RPMI8226 (cell line): Measurements from ENCODE around the gene BBS1.
"Not testable (repeated sequence)": the region's sequence is repeated elsewhere in the genome, so short reads cannot be mapped to it uniquely, and the experiment has no call there.

ENCODE experiments used
- DNase-seq: peaks from one replicate; pipeline ENCODE4 v3.0.0-alpha.2; 2015

The BBS1 gene

DNA sequence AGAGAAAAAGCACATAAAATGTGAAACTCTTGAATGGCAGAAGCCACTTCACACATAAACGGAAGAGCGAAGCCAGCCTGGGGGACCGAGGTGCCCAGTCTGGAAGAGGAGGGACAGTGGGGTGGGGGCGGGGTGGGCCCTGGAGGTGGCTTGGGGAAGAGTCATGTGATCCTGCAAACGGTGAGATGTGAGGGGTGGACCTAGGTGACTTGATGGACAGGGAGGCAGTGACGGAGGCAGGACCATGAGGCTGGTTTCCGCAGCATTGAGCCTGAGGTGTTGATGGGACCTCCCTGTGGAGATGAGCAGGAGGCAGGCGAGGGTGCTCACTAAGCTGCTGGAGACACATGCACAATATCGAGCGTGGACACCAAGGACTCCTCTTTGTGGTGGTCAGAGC lies 18.6 kb downstream of the BBS1 start:
- no peak for DNase-seq

DNA sequence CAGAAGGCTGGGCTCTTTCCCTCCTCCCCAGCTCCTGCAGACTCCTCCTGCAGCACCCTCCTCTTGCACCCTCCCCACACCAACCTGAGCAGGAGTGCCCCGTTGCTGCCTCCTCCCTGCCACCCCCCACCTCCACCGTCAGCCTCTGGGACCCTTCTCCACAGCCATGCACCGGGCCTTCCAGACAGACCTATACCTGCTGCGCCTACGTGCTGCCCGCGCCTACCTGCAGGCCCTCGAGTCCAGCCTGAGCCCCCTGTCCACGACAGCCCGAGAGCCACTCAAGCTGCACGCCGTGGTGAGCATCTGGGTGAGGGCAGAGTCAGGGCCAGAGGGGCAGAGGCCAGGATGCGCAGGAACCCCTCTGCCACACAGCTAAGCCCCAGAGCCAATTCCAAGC lies 19.2 kb downstream of the BBS1 start:
- no peak for DNase-seq

DNA sequence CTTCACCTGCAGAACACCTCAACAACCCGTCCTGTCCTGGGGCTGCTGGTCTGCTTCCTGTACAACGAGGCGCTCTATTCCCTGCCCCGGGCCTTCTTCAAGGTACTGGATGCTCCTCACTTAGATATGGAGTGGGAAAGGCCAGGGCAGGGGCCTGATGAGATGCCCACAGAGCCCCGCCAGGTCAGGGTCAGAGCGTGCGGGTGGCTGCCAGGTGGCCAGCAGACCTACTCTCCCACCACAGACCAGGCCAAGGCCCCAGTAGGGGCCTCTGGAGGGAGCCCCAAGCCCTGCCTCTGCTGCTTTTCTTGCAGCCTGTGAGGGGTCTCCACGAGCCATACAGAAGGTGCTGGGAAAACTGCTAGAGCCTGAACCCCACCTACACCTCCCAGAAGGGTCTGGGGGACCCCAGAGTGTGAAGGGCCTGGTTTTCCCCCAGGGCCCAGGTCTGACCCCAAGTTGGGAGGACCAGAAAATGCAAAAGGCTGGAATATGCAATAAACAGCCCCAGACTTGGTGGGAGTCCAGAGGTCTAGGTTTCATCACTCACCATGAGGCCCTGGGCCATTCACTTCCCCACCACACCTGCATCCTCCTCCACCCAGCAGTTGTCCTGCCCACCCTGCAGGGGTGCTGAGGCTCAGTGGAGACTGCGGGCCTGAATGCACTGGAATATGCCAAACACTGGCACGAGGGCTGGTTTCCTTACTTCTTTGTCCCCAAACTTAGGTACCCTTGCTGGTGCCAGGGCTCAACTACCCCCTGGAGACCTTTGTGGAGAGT lies 20.7 kb downstream of the BBS1 start:
- DNase-seq: no peak

DNA sequence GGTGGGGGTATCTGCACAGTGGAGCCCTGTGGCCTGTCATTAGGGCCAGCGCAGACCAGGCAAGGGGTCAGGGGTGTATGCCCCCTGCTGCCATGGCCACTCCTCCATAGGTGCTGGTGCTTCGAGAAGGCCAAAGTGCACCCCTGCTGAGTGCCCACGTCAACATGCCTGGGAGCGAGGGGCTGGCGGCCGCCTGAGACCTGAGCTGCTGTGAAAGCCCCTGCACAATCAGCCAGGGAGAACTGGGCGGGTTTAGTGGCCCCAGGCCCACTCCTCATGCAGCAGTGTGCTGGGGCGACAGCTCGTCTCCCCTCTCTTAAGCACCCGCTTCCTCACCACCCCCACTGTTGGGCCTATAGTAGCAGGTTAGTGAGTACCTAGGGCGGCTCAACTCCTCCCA lies 21.4 kb downstream of the BBS1 start:
- no peak for DNase-seq

DNA sequence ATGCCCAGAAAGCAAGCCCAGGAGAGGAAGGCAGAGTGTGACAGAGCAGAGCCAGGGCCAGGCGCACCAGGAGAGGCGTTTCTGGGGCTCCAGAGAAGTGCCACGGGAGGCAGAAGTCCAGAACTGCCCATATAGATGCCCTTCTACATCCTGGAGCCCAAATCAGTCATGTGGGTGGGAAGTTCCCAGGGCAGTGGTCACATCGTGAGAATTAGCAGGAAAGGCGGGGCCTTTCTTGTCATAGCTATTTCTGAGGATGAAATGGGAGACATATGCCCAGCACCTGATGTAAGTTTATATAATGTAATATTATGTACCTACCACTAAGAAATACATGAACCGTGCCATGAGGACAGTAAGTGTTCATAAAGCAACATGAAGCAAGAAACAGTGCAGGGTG lies 22.3 kb downstream of the BBS1 start:
- no peak for DNase-seq

DNA sequence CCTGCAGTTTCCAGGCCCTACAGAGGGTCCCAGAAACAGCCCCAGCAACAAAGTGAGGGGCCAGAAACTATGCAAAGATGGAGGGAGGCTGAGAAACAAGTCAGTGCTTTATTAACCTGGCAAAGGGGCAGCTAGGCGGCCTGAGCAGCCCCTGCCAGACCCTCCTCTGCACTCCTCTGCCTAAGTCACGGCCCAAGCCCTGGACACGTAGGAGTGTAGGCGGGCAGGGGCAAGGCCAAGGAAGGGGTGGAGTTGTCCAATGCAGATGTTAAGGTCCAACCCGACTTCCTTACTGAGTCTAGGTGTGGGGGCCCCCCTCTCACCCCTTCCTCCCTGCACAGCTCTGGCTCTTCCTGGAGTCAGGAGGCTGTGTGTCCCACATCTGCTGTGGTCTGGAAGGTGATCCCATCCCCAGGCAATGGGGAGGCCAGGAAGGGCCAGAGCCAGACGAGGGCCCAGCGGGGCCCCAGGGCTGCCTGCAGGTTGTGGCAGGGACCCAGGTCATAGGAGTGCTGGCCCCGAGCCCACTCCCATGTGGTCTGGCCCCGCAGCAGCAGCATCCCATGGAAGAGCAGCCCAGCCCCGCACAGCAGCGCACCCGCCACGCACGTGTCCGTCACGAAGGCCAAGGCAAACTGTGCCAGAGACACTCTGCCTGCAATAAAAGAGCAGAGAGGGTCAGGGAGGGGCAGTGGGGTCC lies 28.9 kb downstream of the BBS1 start:
- no peak for DNase-seq

DNA sequence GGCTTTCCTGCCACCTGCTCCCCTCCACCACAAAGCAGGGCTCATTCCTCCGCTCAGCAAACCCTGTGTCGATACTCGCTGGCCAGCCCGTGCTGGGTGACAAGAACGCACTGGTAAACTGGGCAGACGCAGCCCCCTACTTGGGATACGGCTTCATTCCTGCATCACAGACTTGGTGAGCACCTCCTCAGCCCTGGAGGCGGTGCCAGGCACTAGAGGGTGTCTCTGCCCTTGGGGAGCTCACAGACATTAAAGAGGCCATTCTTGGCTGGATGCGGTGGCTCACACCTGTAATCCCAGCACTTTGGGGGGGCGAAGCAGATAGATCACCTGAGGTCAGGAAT lies 29.4 kb downstream of the BBS1 start:
- DNase-seq: no peak

DNA sequence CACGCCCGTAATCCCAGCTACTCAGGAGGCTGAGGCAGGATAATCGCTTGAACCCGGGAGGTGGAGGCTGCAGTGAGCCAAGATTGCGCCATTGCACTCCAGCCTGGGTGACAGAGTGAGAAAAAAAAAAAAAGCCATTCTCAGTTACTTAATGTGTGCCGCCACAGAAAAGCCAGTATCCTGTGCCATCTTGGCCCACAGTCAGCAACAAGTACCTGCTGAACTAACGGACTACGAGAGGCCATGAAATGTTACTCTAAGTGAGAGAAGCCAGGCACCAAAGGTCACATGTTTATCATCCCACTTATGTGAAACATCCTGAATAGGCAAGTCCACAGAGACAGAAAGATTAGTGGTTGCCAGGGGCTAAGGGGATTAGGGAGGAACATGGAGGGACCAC lies 30.2 kb downstream of the BBS1 start:
- not testable (repeated sequence) for DNase-seq

DNA sequence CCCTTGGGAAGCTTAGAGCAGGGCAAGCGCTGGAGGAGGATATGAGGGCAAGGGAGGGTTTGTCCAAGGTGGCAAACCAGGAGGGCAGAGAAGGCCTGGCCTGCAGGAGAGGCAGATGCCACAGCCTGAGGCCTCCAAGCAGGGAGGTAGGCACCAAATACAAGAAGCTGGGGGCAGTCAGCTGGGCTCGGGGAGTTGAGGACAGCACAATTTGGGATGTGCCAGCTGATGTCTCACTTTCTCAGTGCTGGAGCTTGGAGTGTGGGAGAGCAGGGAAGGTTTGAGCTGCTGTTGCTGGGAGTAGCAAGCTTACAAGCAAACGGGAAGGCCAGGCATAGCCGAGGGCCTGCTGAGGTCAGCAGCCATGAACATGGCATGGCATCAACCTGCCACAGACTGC lies 31.5 kb downstream of the BBS1 start:
- no peak for DNase-seq

DNA sequence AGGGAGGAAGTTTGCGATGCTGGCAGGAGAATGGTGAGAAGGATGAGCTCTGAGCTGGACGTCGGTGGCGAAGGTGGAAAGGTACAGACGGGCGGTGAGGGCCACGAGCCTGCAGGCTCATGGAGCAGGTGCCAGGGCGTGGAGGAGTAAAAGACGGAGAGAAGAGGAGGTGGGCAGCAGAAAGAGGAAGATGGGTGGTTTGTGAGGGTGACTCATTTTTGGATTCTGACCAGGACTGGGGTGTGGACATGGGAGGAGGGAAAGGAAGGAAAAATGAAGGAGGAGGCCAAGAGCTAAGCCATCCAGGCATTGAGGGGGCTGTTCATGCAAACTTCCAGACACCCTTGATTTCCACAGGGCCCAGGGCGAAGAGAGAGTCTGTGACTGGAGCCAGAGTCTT lies 31.9 kb downstream of the BBS1 start:
- DNase-seq: no peak

DNA sequence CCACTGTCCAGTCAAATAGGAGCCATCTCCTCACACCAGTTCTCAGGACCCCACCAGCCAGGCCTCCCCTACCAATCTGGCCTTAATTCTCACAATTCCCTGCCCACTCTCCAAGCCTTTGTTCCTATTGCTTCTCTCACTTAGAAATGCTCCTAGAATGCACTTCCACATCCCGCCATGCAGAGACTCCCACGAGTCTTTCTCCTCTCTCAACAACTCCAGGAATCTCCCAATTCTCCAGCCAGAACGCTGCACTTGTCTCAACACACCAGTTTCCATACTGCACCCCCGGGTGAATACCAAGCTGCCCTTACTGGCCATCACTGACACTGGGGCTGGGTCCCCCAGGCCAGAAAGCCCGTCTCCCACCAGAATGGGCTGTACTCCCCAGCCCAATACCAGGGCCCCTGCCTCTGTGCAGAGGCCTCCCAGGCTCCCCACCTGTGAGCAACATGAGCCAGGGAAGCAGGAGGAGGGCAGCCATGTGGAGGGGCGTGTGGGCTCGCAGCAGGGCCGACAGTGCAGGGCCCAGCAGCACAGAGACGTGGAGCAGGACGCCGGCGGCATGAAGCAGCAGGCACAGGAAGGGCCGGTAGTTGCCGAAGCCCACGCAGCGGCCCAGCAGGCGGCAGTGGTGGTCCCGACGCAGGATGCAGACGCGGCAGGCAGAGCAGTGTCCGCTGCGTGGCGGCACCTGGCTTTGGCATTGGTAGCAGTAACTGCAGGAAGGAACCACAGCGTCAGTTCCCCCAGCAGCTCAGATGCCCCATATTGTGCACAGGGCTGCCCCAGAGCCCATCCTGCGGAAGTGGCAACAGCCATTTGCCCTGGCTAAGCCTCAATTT lies 33.0 kb downstream of the BBS1 start:
- peak; percentile 57 for DNase-seq

DNA sequence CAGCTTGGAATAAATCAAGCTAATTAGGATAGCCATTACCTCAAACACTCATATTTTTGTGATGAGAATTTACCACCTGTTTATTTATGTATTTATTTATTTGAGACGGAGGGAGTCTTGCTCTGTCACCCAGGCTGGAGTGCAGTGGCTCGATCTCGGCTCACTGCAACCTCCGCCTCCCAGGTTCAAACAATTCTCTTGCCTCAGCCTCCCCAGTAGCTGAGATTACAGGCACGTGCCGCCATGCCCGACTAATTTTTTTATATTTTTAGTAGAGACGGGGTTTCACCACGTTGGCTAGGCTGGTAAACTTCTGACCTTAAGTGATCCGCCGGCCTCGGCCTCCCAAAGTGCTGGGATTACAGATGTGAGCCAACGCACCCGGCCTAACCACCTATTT lies 34.5 kb downstream of the BBS1 start:
- peak; percentile 35 for DNase-seq

DNA sequence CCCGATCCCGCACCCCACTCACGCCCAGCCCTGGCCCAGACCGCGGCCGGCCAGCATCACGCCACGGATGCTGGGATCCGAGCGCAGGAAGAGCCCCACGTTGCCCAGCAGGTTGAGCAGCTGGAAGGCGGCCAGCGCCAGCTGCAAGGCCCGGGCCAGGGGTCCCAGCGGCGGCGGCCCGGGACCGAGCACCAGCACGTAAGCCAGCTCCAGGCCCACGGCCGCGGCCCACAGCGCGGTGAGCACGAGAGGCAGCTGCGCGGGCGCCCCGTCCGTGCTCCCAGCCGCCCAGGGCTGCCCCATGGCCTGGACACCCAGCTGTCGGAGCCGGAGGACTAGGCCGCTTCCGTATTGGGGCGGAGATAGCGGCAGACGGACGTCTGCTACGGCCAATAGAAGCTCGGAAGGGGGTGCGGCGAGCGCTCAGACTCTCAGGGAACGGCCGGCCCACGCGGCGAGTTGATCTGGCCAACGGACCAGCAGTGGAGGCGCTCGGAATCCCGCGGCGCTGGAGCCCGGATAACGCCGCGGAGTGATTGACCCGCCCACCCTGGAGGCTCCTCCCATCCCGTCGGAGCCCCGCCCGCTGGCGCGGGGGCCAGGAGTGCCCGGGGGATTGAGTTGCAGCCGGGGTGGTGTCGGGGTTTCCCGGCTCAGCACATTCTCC lies 35.4 kb downstream of the BBS1 start, which contains the start of gene ZDHHC24:
Gene ZDHHC24, minus strand, starts transcription at position 348 of the 667 bp plus-strand sequence. Its CDS starts 45 bp downstream, at position 303.
- DNase-seq: peak; percentile 99

DNA sequence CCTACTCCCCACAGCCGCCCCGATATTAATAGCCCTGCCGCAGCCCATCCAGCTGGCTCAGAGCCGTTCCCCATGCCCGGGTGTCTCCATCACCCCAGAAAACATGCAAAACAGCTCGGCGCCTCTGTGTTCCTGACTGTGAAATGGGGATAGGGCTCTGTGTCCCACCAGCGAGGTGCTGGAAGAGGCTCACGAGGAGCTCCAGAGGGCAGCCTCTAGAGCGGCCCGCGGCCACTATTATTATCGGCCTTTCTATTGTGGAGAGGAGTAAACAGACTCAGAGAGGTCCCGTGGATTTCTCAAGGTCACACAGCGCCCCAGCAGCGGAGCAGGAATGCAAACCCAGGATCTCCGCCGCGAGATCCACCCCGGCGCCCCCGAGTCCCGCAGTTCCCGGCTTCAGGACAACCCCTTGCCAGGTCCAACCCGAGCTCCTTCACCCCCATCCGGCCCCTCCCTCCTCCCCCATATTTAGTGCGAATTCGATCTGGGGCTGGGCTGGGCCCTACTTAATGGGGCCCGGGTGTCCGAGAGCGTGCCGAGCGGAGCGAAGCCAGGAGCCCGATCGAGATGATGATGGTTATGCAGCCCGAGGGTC lies 36.0 kb downstream of the BBS1 start, which contains the start of gene ACTN3:
Gene ACTN3, plus strand, starts transcription at position 536 of the 598 bp plus-strand sequence. Its CDS starts 35 bp downstream, at position 571.
- no peak for DNase-seq

DNA sequence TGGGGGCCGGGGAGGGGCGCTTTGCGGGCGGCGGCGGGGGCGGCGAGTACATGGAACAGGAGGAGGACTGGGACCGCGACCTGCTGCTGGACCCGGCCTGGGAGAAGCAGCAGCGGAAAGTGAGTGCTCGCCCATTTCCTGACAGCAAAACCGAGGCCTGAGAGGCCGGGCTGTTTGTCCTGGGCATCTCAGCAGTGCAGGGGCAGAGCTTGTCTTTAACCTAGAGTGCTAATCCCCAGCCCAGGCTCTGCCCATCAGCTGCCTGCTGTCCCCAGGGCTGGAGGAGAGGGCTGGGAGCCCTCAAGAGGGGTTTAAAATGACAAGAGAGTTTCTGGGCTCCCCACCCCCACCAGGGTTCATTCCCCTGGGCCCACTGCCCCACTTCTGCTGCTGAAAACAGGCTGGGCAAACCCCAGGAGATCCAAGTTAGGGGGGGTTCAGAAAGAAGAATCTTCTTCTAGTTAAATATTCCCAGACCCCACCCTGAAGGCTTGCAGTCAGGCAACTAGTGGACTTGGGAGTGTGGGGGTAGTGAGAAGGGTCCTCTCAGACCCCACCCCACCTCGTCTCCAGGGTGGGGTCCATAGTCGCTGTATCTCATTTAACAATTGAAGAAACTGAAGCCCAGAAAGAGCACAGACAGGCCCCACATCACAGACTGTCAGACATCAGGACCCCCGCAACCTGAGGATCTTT lies 36.7 kb downstream of the BBS1 start:
- no peak for DNase-seq

DNA sequence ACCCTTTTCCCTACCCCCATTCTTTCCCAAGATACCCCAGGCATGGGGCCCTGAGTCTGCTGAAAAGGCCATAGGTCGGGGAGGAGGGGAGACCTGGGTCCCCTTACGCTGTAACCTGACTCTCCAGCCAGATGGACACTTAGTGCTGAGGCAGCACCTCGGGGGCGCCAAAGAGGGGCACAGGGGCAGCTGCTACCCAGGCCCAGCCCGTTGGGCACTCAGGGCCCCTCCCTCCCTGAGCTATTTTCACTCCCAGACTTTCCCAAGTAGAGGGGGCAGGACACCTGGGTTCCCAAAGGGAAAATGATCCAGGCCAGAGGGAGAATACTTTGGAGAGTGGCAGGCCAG lies 37.2 kb downstream of the BBS1 start:
- no peak for DNase-seq

DNA sequence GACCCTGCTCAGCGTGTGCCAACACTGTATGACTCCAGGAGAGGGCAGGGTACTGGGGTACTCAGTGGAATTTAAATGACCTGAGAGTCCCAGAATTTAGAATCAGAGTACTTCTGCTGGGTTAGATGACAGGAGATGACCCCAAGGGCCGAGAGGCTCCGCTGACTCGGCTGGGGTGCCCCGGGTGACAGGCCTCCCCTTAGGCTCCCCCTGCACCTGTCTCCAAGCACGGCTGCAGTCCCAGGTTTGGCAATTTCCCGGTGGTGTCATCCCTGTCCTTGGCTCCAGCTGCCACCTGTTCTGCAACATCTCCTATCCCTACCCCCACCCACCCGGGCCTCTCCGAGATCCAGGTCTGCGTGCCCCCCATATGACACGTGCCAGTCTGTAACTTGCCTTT lies 37.6 kb downstream of the BBS1 start:
- DNase-seq: no peak

DNA sequence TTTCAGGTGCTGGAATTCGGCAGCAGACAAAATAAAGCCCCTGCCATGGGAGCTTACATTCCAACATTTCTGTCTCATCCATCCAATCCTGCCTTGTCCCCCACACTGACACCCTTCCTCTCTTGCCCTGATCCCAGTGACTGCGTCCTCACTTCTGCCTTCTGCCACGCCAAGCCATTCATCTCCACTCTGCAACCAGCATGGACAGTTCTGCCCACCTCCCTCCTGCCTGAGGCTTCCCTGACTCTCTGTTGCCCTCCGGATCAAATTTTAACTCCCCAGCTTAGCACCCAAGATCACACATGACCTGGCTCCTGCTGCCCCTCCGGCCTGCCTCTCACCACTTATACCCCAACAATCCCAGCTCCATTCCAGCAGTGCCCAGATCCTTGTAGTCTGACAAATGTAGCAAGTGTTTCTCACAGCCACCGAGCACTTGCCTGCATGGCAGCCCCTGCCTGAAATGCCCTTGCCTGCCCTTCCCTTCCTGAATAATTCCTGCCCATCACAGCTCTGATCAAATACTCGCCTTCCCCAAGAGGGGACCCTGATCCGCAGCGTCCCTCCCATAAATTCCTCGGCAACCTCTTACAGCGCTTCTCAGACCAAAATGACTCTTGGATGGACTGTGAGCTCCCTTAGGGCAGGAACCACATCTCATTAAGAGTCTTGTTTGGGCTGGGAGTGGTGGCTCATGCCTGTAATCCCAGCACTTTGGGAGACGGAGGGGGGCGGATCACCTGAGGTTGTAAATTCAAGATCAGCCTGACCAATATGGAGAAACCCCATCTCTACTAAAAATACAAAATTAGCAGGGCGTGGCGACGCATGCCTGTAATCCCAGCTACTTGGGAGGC lies 38.6 kb downstream of the BBS1 start:
- DNase-seq: no peak

DNA sequence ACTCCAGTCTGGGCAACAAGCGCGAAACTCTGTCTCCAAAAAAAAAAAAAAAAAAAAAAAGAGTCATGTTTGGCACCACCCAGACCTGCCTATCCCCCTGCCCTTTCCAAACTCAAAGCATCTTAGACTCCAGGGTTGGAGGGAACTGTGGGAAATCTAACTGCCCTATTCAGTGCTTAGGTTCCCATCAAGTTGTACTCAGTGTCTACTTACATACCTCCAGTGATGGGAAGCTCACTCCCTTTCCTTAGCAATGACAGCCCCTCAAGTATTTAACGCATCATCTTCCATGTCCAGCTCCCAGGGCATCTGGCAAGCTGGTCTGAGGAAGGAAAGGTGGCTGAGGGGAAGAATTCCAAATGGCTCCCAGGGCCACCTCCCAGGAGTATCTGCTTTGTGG lies 39.3 kb downstream of the BBS1 start:
- DNase-seq: no peak

DNA sequence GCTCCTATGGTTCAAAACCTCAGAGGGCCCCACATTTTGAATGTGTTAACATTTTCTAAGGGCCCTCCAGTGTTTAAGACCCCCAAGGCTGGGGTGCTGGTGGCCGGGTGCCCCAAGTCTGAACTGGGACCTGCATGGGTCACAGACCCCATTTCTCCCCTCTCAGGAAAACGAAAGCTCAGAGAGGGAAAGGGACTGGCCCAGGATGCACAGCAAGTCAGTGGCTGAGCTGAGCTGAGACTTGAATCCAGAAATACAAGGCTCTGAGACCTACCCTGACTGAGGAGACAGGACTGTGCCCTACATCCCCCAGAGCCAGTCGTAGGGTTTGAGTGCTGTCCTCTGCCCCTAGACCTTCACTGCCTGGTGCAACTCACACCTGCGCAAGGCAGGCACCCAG lies 40.5 kb downstream of the BBS1 start:
- DNase-seq: no peak

DNA sequence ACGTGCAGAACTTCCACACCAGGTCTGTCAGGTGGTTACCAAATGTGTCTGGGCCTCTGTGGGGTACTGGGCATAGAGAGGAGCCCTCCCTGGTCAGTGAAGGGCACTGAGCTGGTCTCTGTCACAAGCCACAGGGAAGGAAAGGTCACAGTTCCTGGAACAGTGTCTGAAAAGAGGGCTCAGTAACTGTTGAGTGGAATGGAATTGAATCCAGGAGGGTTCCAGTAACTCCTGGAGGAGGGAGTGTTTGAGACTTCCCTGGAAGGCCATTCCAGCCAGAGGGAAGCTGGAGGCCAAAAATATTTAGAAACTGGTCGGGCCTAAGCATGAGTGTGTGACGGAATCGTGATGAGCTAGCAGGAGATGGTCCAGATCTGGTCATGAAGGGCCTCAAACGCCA lies 44.2 kb downstream of the BBS1 start:
- no peak for DNase-seq
